GM11168 (cell line): ENCODE results near the gene AP5B1.

Experiments used
- in situ Hi-C: fragments of 300-500 bp; cut with MboI; formaldehyde crosslinking; loops from one replicate; pipeline ENCODE4 v1.12.0; 2022; ENCODE audit warnings: low sequenced_read_pairs; ENCODE audit not compliant: unreplicated experiment

The AP5B1 gene, protein sequence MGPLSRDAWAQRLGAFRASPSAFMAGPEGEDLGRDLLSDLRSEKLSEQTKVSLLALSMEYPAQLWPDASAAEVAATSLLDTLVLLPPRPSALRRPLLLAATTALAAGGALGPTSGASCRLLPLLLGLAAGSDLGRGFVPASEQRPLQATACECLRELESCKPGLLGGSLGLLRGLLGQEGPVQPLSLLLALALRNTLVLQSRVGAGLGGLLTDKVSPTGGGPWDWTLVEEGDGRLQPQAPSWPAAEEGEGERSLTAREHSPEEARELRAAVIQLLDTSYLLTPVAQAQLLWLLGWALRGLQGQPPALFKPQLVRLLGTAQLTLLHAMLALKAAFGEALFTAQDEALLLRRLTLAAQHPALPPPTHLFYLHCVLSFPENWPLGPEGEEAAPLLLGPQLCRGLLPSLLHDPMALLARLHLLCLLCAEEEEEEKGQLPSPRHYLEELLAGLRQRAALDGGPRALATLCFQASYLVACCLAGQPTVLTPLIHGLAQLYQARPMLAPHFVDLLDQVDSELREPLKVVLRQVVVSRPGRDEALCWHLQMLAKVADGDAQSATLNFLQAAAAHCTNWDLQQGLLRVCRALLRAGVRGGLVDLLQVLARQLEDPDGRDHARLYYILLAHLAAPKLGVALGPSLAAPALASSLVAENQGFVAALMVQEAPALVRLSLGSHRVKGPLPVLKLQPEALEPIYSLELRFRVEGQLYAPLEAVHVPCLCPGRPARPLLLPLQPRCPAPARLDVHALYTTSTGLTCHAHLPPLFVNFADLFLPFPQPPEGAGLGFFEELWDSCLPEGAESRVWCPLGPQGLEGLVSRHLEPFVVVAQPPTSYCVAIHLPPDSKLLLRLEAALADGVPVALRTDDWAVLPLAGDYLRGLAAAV

DNA sequence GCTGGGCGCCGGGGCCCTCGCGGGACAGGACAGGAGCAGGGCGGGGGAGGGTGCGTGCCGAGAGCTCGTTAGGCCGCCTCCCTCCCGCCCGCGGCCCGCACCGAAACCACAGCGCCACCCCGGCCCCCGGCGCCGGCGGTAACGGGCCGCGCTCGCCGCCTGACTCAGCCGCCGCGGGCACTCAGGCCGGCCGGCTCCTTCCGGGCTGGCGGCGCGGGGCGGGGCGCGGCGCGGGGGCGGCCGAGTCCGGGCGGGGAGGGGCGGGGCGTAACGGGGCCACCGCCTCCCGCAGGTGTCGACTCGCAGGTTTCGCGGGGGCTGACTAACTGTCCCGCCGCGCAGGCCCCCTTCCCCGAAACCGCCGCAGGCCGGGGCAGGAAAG is at the start of gene AP5B1:
AP5B1 (minus strand) TSS at position 207 of the 382 bp plus-strand sequence. CDS start 385 bp downstream, outside the sequence.
- in situ Hi-C loops, result loop anchor here (5.0 kb wide), 1 partner anchor 37 kb away; no protein-coding TSS in a partner anchor

DNA sequence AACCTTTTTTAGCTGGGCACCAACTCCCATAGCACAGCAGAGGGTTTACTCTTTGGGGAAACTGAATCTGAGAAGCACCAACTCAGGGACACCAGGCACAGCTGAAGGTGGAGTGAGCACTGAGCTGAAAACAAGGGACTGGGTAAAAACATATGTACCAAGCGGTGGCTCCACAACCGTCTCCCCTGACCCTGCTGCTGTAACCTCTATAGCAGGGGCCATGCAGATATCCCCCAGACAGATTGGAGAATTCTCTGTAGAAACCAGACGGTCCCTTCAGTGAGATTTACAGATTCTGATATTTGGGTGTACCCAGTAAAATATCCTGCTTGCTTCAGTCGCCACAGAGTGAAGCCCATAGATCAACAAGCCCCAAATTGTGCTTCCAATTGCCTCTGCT is 48.7 kb upstream of the AP5B1 start:
- in situ Hi-C loops, result loop anchor here (5.0 kb wide), 1 partner anchor 117 kb away; the partner anchor contains the start of gene KAT5

DNA sequence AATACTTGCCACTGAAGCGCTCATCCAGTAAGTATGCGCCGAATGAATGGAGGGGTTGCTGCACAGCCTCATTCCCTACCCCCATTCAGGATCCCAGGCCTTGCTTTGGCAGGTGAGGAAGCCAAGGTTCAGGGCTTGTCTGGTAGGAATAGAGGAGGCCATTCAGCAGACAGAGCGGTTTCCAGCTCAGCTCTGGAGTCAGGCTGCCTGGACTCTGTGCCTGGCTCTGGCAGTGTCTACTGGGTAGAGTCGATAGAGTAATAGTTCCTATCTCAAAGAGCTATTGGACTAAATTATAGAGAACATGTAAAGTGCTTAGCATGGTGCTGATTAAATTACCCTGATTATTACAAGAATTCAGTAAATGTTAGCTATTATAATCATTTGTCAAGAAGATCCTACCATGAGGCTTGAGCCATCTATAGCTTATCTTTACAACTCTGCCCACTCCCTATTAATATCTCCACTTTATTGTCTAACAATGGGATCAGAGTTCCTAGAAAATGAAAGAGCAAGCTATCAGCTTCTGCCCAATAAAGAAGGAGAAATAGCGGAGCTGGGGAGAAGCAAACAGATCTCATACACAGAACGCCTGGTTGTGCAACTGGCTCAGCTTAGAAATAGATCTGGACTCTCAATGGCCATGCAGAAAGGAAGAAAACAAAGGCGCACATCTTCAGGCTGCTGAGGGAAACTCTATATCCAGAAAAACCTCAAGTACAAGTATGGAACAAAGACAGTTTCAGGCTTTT is 46.4 kb upstream of the AP5B1 start:
- in situ Hi-C loops, result loop anchor here (5.0 kb wide), 1 partner anchor 115 kb away; the partner anchor contains the start of gene KAT5

DNA sequence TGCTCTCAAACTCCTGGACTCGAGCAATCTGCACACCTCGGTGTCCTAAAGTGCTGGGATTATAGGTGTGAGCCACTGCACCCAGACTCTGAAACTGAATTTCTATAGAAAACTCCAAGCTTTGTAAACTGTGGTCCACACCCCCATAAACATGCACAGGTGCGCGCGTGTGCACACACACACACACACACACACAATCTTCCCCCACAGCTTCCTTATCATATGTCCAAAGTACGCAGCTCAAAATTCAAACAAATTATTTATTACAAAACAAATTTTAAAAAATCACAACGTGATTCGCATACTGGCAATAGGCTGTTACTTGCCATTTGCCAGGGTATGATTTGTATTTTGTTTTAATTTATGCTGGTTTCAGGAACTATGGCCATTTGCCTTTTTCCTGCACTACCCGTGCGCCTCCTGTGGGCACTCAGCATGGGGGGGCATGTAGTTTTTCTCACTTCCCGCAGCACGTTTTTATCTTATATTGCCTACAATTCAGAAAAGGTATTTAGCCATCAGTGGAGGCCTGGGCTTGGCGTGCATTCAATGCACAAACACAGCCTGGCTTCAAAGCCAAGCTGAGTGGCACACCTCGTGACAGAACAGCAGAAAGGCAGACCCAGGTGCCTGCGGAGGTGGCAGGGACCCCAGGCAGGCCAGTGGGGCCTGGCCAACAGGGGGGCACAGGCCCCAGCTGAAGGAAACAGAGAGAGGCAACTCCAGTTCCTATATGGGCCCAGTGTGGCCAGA is 42.2 kb upstream of the AP5B1 start:
- in situ Hi-C loops, result no loop called here

DNA sequence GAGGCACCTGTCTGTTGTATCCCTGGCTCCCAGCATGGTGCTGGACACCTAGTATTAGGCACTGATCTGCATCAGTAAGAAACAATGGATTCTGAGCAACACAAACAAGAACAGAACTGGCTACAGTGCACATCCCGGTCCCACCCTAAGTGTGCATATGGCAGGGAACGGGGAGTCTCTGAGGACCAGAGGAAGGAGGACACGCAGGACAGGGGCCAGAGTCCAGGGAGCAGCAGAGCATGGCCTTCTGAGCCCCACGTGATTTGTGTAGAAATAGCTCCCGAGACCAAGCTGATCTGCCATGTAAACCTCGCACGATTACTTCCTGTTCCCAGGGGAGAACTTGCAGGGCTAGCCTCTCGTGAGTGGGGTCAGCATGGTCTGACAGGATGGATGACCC is 40.3 kb upstream of the AP5B1 start:
- in situ Hi-C loops, result no loop called here

DNA sequence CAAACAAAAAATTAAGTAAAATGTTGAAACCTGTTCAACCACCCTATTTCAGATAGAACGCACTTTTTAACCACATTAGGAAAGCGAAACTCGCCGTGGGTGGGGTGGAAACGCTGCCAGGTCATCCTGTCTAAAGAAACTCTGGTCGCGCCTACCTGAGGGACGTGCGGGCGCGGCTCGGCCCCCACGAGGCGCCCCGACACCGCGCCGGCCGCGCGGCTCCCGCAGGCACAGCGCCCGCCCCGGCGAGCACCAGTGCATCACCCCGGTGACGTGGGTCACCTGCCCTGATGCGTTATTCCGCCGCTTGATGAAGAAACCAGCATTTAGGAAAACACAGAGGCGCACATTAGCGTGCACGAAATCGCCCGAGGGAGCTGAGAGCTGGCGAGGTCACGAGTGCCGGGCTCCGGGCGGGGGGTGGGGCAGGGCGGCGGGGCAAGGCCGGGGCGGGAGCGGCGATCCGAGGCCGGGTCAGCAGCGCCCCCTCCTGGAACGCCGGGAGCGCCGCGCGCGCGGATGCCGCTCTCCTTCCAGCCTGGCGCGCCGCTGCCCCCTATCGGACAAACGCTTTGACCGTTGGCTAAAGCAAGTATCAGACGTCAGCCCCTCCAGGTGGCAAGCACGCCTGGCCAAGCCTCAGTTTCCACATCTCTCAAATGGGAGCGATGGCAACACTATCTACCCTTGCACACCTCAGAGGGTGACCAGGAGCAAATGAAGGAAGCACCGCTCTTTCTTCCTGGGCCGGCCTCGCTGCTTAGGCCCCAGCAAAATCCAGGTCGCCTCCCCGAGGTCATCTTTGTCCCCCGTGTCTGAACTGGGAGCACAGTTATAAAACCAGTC is 37.3 kb upstream of the AP5B1 start:
- in situ Hi-C loops, result loop anchor here (5.0 kb wide), 1 partner anchor 36 kb away; the partner anchor contains the start of gene AP5B1

DNA sequence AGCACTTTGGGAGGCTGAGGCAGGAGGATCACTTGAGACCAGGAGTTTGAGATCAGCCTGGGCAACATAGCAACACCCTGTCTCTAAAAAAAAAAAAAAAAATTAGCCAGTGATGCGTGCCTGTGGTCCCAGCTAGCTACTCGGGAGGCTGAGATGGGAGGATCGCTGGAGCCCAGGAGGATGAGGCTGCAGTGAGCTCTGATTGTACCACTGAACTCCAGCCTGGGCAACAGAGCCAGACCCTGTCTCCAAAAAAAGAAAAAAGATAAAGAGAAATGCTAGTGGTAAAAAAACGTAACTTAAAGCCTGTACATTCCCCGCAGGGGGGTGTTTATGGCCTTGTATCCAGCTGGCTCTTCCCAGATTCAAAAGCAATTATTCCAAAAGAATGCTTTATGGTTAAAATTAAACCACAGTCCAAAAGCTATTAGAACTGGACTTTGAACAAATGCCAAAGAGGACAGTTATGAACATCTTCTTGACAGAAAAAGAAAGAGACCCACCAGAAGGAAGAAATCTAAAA is 36.6 kb upstream of the AP5B1 start:
- in situ Hi-C loops, result loop anchor here (5.0 kb wide), 1 partner anchor 35 kb away; the partner anchor contains the start of gene AP5B1

DNA sequence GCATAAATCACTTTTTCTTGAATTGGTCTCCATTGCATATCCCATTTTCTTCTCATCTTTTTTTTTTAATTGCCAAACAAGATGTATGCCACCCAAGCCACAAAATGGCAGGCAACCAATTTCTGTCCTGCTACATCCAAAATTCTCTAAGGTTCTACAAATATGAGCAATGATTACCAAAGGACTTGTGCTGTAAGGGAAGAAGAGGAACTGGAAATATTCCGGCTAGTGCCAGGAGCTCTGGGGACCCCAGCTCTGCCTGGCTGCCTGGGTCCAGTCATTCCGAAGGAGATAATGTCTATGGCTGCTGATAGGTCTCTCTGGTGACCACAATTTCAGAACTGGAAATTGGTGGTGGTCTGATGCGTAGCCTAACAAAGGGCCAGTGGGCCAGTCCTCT is 35.9 kb upstream of the AP5B1 start:
- in situ Hi-C loops, result loop anchor here (5.0 kb wide), 1 partner anchor 34 kb away; the partner anchor contains the start of gene AP5B1

DNA sequence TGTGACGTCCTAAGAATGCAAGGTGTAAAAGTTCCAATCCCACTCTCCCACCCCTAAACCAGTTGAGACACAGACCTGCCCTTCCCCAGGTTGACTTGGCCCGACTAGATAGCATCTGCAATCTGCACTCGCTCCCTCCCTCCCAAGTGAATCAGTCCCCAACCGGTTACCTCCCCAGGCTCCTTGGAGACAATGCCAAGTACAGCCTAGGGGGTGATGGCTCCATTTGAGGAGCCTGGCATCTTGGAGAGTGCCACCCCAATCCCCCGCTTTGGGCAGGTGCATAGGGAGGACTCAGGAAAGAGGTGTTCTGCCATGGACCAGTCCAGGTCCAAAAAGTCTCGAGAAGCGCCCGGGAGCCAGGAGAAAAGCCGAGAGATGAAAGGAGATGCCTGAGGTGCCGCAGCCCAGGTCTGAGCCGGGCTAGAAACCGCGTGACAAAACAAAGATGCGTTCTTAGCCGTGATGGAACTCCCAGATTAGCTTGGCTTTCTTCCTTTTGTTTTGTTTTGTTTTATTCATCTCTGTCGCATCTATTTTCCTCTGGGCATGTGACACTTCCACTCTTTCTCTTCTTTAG is 34.3 kb upstream of the AP5B1 start:
- in situ Hi-C loops, result loop anchor here (5.0 kb wide), 1 partner anchor 33 kb away; the partner anchor contains the start of gene AP5B1

DNA sequence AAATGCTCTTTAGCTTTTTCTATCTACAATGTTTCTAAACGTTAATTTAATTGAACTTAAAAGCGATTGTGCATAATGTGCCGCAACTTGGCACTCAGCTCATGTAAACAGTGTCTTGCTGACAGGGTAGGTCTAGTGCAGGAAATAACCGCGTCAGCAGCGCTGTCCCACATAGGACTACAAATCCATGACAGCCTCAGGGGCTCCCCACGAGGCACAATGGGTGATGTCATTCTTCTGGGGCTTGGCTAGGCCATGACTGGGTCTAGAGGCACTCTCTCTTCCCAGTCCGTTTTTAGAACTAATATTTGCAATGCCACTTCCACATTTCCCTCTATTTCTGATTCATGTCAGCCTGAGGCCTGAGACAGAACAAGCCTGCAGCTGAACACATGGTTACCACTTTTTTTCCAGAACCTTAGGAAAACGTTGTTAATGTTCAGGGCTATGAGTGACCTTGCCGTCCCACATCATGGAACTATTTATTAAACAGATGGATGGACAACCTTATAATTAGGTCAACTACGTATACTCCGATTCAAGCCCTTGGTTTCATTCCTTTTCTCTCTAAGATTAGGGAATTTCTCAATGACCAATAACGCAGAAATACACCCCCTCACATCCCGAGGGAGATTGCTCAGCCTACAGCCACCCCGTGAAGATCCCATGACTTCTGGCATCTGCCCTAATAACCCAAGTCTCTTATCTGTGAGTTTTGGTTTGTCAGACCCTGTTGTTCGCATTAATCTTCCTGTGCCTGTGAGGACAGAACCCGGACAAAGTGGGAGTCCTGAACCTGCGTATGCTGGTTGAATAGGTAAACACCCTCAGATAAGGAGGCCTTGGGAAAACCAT is 33.6 kb upstream of the AP5B1 start:
- in situ Hi-C loops, result no loop called here

DNA sequence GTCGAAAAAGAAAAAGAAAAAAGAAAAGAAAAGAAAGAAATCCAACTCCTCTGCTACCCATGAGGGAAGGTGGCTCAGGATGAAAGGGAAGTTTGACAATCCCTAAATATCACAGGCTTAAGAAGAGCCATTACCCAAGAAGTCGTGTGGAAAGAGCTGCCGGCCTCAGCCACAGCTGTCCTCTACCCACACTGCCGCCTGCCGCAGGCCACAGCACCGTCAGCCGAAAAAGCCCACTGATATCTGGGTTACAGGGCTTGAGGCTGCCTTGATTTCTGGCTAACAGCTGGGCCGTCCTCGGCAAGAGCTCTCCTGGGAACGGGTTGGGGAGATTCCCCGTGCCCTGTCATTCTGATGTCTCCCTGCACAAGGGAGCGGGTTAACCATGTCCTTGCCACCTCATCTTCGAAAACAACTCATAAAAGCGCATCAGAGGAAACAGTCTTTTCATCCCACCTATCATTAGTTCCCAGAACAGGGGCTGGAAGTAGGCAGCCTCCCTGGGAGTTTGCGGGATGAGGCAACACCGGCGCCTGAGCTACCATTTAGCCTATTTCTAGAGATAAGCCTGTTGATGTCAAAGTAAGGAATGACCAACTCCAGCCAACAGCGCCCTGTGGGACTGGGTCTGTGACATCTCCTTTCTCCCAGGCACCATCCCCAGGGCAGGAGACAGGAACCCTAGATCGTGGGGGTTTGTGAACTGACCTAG is 31.1 kb upstream of the AP5B1 start:
- in situ Hi-C loops, result no loop called here

DNA sequence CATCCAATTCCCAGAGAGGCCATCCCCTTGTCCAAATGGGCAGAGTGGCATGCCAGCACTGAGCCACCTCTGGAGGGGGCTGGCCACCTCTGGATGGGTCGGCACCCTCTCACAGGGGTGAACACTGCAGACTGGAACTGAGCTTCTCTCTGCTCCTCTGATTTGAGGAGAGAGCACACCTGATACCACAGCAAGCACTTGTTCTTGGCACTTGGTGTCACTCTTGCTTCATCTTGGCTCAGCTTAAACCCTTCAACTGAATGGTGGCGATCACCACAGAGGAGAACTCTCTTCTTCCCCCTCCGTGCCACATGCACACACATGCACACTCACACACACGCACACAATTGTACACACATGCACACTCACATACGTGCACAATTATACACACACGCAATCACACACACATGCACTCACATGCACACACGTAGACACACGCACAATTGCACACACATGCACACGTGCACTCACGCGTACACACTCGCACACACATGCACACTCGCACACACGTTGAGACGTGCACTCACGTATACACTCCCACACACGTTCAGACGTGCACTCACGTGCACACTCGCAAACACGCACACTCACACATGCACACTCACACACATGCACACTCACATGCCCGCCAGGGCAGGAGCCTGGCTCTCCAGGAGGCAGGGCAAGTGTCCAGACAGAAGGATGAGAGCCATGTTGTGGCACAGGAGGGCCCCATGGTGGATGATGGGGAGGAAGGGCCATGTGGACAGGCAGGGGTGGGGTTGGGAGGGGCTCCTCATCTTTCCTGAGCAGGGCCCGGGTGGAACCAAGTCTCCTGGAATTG is 29.5 kb upstream of the AP5B1 start:
- in situ Hi-C loops, result no loop called here

DNA sequence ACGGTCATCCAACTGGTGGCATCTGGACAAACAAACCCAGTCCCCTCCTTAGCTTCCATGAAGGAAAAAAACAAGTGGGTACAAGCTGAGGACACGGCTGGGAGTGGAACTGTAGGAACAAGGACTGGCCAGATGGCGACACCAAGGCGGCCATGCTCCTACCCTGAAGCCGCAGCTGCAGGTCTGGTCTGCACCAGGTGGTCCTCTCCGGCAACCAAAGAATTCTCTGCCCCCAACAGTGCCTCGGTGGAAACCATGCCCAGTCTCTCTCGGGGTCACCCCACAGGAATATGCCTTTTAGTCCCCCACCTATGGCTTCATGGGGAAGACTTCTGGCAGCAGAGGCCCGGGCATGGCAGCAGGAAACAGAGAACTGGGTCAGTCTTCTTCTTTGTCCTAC is 28.7 kb upstream of the AP5B1 start:
- in situ Hi-C loops, result no loop called here

DNA sequence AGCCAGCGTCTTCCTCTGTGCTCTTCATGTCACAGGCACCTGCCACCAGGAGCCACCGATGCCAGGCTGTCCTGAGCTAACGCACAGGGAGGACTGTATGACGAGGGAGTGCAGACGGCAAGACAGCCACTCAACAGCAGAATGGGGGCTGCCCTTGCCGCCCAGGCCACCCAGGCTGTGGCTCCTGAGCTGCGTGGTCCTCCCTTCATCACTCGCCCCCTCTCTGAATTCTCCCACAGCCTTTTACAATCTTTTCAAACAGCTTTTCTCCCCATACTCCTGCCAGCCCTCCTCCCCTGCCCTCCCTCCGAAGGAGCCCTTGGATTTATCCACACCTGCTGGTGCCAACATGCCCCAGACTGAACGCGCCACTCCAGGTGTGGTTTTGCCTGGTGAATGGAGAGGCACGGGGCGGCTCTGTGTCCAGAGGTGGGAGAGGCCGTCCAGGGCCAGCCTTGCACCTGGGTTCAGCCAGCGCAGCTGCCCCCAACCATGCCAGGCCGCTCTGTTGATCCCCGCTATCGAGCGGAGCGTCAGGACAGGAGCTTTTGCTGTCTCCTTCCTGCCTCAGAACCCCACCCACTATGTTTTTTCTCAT is 28.1 kb upstream of the AP5B1 start:
- in situ Hi-C loops, result no loop called here

DNA sequence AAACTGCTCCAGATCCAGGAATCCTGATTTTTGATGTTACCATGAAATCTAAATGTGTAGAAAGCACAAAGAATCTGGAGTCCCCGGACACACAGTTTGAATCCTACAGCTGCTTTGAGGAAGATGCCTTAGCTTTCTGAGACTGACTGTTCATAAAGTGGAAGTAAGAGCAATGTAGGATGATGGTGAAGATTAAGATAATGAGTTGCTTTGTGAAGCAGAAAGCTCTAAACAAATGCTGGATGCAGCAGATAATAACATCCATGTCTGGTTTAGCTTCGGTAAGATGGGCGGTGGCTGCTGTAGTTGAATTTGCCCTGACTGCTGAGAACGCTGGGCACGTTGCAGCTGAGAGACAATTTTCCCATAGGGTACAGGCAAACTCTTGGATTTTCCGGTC is 26.2 kb upstream of the AP5B1 start:
- in situ Hi-C loops, result no loop called here
